ENCODE results near the gene NDUFS3. TPM values are rescaled to one million over a fixed set of nuclear protein-coding genes. Genes with fewer than 3 reads are reported as not detected.

Gene NDUFS3
- total and polyA plus RNA-seq, 2 of the 13 experiments (the other 11 are each of a cell fraction or from before 2014, with no cell fraction given), result 151 to 184 TPM

GRCh38 chr11:47565340-47566148, 13.3 kb upstream of the NDUFS3 start, which contains the start of gene PTPMT1 (continued):
- TF ChIP-seq RARG (CRISPR knock-in tag; IDR thresholded peaks at IDR 0.05; ENCODE audit: low read depth) (no peak), SOX6 (IDR thresholded peaks at IDR 0.05) (no peak), SOX6 (CRISPR knock-in tag; IDR thresholded peaks at IDR 0.05) (peak; percentile 37; the same call in 1 of the 2 replicates), PTBP1 (IDR thresholded peaks at IDR 0.05; ENCODE audit: low read depth, low read length, poor library complexity, severe bottlenecking) (no peak), ETV5 (CRISPR knock-in tag; IDR thresholded peaks at IDR 0.05; ENCODE audit: borderline replicate concordance) (no peak), TMF1 (CRISPR knock-in tag; IDR thresholded peaks at IDR 0.05; ENCODE audit: low read depth) (0 out of 2 replicates have a peak, but pooled peaks have one; percentile 33), AKNA (CRISPR knock-in tag; IDR thresholded peaks at IDR 0.05; ENCODE audit: borderline replicate concordance) (no peak), STAT6 (CRISPR knock-in tag; IDR thresholded peaks at IDR 0.05; ENCODE audit: borderline replicate concordance) (no peak), IKZF4 (CRISPR knock-in tag; IDR thresholded peaks at IDR 0.05; ENCODE audit: borderline replicate concordance, low read depth, not compliant biosample characterization) (peak; percentile 28), CBX2 (IDR thresholded peaks at IDR 0.05; ENCODE audit: low read depth, low read length) (no peak), CBX2 (CRISPR knock-in tag; IDR thresholded peaks at IDR 0.05; ENCODE audit: low read depth) (no peak), BORCS8-MEF2B (CRISPR knock-in tag; IDR thresholded peaks at IDR 0.05) (peak; percentile 43; the same call in 1 of the 2 replicates), PHF8 (CRISPR knock-in tag; IDR thresholded peaks at IDR 0.05) (peak; percentile 91)
- TF ChIP-seq, protein P1, sequence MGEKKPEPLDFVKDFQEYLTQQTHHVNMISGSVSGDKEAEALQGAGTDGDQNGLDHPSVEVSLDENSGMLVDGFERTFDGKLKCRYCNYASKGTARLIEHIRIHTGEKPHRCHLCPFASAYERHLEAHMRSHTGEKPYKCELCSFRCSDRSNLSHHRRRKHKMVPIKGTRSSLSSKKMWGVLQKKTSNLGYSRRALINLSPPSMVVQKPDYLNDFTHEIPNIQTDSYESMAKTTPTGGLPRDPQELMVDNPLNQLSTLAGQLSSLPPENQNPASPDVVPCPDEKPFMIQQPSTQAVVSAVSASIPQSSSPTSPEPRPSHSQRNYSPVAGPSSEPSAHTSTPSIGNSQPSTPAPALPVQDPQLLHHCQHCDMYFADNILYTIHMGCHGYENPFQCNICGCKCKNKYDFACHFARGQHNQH (CRISPR knock-in tag; IDR thresholded peaks at IDR 0.05), result peak; percentile 36; the same call in 1 of the 2 replicates
- TF ChIP-seq, protein P2, sequence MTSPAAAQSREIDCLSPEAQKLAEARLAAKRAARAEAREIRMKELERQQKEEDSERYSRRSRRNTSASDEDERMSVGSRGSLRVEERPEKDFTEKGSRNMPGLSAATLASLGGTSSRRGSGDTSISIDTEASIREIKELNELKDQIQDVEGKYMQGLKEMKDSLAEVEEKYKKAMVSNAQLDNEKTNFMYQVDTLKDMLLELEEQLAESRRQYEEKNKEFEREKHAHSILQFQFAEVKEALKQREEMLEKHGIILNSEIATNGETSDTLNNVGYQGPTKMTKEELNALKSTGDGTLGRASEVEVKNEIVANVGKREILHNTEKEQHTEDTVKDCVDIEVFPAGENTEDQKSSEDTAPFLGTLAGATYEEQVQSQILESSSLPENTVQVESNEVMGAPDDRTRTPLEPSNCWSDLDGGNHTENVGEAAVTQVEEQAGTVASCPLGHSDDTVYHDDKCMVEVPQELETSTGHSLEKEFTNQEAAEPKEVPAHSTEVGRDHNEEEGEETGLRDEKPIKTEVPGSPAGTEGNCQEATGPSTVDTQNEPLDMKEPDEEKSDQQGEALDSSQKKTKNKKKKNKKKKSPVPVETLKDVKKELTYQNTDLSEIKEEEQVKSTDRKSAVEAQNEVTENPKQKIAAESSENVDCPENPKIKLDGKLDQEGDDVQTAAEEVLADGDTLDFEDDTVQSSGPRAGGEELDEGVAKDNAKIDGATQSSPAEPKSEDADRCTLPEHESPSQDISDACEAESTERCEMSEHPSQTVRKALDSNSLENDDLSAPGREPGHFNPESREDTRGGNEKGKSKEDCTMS (CRISPR knock-in tag; conservative IDR thresholded peaks at IDR 0.05), result no peak

Data from HepG2 (cell line).